H1 (cell line): Measurements from ENCODE around the gene MUS81. TPM values are rescaled to one million over a fixed set of nuclear protein-coding genes. Genes with fewer than 3 reads are reported as not detected.

ENCODE experiments used
- CTCF ChIA-PET: fragments of 300-600 bp; sonication (Branson Sonifier 250); formaldehyde crosslinking; loops from one replicate; lab custom pipeline; 2021; ENCODE audit not compliant: partially characterized antibody; lab: Charles Lee
- POLR2A ChIA-PET: fragments of 300-600 bp; sonication (Branson Sonifier 250); formaldehyde crosslinking; loops from one replicate; lab custom pipeline; 2021; ENCODE audit warnings: inconsistent platforms; ENCODE audit not compliant: partially characterized antibody; lab: Charles Lee
- DNase-seq, 2 experiments: peaks; one replicate each; pipeline versions ENCODE4 v3.0.0 to v3.0.0-alpha.2; 2010 to 2022; ENCODE audit warnings: low spot score in 2 of 2, low read depth in 1 of 2, mixed read lengths in 1 of 2
- FAIRE-seq: peaks from 2 replicates; lab custom pipeline; 2011; peaks lifted over from hg19 to GRCh38; lab: Jason Lieb, UNC
- H2AFZ ChIP-seq: 2 replicates; pipeline ENCODE4 v1.8.1; 2012; ENCODE audit warnings: low read length, inconsistent platforms
- H2AK5ac ChIP-seq: 2 replicates; pipeline ENCODE4 v1.6.1; 2013; ENCODE audit warnings: low read depth, low read length
- H2BK120ac ChIP-seq: replicated peaks from 2 replicates; pipeline ENCODE3; 2013; ENCODE audit warnings: low read depth, low read length, inconsistent platforms
- H2BK12ac ChIP-seq: 2 replicates; pipeline ENCODE4 v1.6.1; 2013; ENCODE audit warnings: low read depth, low read length
- H2BK15ac ChIP-seq: 2 replicates; pipeline ENCODE4 v1.6.1; 2013; ENCODE audit warnings: low read length
- H2BK20ac ChIP-seq: 2 replicates; pipeline ENCODE4 v1.6.1; 2013; ENCODE audit warnings: low read length
- H2BK5ac ChIP-seq: 2 replicates; pipeline ENCODE4 v1.6.1; 2013; ENCODE audit warnings: low read depth, low read length
- H3K14ac ChIP-seq: 2 replicates; pipeline ENCODE4 v1.6.1; 2013; ENCODE audit warnings: inconsistent platforms; ENCODE audit not compliant: insufficient read length
- H3K18ac ChIP-seq: 2 replicates; pipeline ENCODE4 v1.6.1; 2013; ENCODE audit warnings: low read length; ENCODE audit errors: extremely low read depth
- H3K23ac ChIP-seq: 2 replicates; pipeline ENCODE4 v1.6.1; 2013; ENCODE audit warnings: inconsistent platforms; ENCODE audit not compliant: insufficient read length
- H3K23me2 ChIP-seq: 2 replicates; pipeline ENCODE4 v1.6.1; 2013; ENCODE audit warnings: low read depth, low read length
- H3K27ac ChIP-seq: 2 replicates; pipeline ENCODE4 v1.6.1; 2011; ENCODE audit warnings: low read depth, low read length, inconsistent platforms
- H3K27me3 ChIP-seq, 4 experiments: replicated peaks in 1 of 4; 1 replicate in 1 of 4; 2 replicates in 3 of 4; pipeline versions ENCODE4 v1.6.1 to v1.8.1; 2011 to 2013; ENCODE audit warnings: low read length in 3 of 4, mild to moderate bottlenecking in 3 of 4, inconsistent platforms in 2 of 4, mixed read lengths in 2 of 4, moderate library complexity in 1 of 4; ENCODE audit not compliant: control insufficient read depth in 3 of 4, insufficient read depth in 3 of 4; ENCODE audit errors: extremely low read depth in 1 of 4
- H3K36me3 ChIP-seq, 4 experiments: 2 replicates each; pipeline versions ENCODE4 v1.6.1 to v1.8.1; 2011 to 2013; ENCODE audit warnings: mild to moderate bottlenecking in 4 of 4, low read length in 3 of 4, moderate library complexity in 2 of 4, control low read depth in 1 of 4, inconsistent platforms in 1 of 4; ENCODE audit not compliant: insufficient read depth in 4 of 4, control insufficient read depth in 2 of 4
- H3K4ac ChIP-seq: replicated peaks from 2 replicates; pipeline ENCODE3; 2013; ENCODE audit warnings: low read length, low read depth, mixed read lengths, inconsistent platforms; ENCODE audit not compliant: insufficient read length
- H3K4me1 ChIP-seq, 4 experiments: replicated peaks in 1 of 4; 1 replicate in 1 of 4; 2 replicates in 3 of 4; pipeline versions ENCODE4 v1.6.1 to v1.8.1; 2011 to 2013; ENCODE audit warnings: low read length in 3 of 4, inconsistent platforms in 2 of 4, mixed read lengths in 1 of 4; ENCODE audit not compliant: insufficient read depth in 4 of 4, control insufficient read depth in 3 of 4
- H3K4me2 ChIP-seq, 2 experiments: 2 replicates each; pipeline versions ENCODE4 v1.6.1 to v1.8.1; 2011 to 2013; ENCODE audit warnings: low read depth in 2 of 2, low read length in 2 of 2, control low read depth in 1 of 2, inconsistent platforms in 1 of 2, mild to moderate bottlenecking in 1 of 2; ENCODE audit not compliant: insufficient read depth in 1 of 2
- H3K4me3 ChIP-seq, 4 experiments: fragments of 200-600, 300-600 bp in 1 of 4; sonication (generic), shearing (Covaris generic), sonication (Bioruptor Twin) in 1 of 4; 2 replicates each; pipeline versions ENCODE4 v1.5.1 to v1.8.1; 2011 to 2016; ENCODE audit warnings: low read length in 4 of 4, low read depth in 3 of 4, control low read depth in 2 of 4, inconsistent platforms in 2 of 4, mild to moderate bottlenecking in 2 of 4, mixed read lengths in 1 of 4, moderate library complexity in 1 of 4; ENCODE audit not compliant: insufficient read depth in 2 of 4; ENCODE audit errors: extremely low read depth in 1 of 4
- H3K56ac ChIP-seq: replicated peaks from 2 replicates; pipeline ENCODE3; 2013; ENCODE audit warnings: low read depth, mild to moderate bottlenecking, mixed read lengths, low read length, inconsistent platforms; ENCODE audit not compliant: insufficient read length
- H3K79me1 ChIP-seq: 2 replicates; pipeline ENCODE4 v1.6.1; 2013; ENCODE audit warnings: low read depth, low read length, control low read depth
- H3K79me2 ChIP-seq, 2 experiments: 2 replicates each; pipeline versions ENCODE4 v1.6.1 to v1.8.1; 2012 to 2013; ENCODE audit warnings: low read length in 2 of 2, mild to moderate bottlenecking in 2 of 2, inconsistent platforms in 1 of 2; ENCODE audit not compliant: insufficient read depth in 2 of 2, control insufficient read depth in 1 of 2
- H3K9ac ChIP-seq, 4 experiments: replicated peaks in 1 of 4; 1 replicate in 1 of 4; 2 replicates in 3 of 4; pipeline versions ENCODE4 v1.6.1 to v1.8.1; 2011 to 2013; ENCODE audit warnings: low read depth in 3 of 4, low read length in 3 of 4, control low read depth in 2 of 4, mild to moderate bottlenecking in 2 of 4, moderate library complexity in 2 of 4, inconsistent platforms in 1 of 4; ENCODE audit errors: extremely low read depth in 1 of 4
- H3K9me3 ChIP-seq, 2 experiments: 2 replicates each; pipeline versions ENCODE4 v1.6.1 to v1.8.1; 2012 to 2013; ENCODE audit warnings: mild to moderate bottlenecking in 2 of 2, moderate library complexity in 2 of 2, control low read depth in 1 of 2, inconsistent platforms in 1 of 2, low read depth in 1 of 2, low read length in 1 of 2, mixed read lengths in 1 of 2; ENCODE audit not compliant: insufficient read depth in 2 of 2
- H4K20me1 ChIP-seq, 2 experiments: replicated peaks in 1 of 2; 2 replicates each; pipeline versions ENCODE3 to v1.8.1; 2011 to 2013; ENCODE audit warnings: inconsistent platforms in 2 of 2, low read length in 2 of 2, mild to moderate bottlenecking in 1 of 2; ENCODE audit not compliant: insufficient read depth in 2 of 2, control insufficient read depth in 1 of 2
- H4K5ac ChIP-seq: 2 replicates; pipeline ENCODE4 v1.6.1; 2013; ENCODE audit warnings: low read length, low read depth, mixed read lengths, inconsistent platforms; ENCODE audit not compliant: insufficient read length
- H4K8ac ChIP-seq: 2 replicates; pipeline ENCODE4 v1.8.0; 2013; ENCODE audit warnings: mild to moderate bottlenecking, moderate library complexity, low read length, inconsistent platforms; ENCODE audit not compliant: insufficient read depth; ENCODE audit errors: extremely low read depth
- H4K91ac ChIP-seq: replicated peaks from 2 replicates; pipeline ENCODE3; 2013; ENCODE audit warnings: low read length, mixed read lengths, inconsistent platforms; ENCODE audit not compliant: insufficient read length
- CBX5 ChIP-seq: fragments of 300-800, 300-1000 bp; sonication (generic); IDR thresholded peaks from 2 replicates; pipeline ENCODE4 v1.7.1; 2016; ENCODE audit warnings: antibody characterized with exemption, low read length, low read depth
- CHD1 ChIP-seq: IDR thresholded peaks from 2 replicates; pipeline ENCODE4 v1.6.1; 2012; ENCODE audit warnings: low read depth, low read length, improper control_type of control experiment
- HDAC6 ChIP-seq: IDR thresholded peaks from one replicate; pipeline ENCODE4 v1.7.1; 2012; ENCODE audit warnings: low read depth, mild to moderate bottlenecking, inconsistent platforms, low read length, moderate library complexity
- JUN ChIP-seq: IDR thresholded peaks from 2 replicates; pipeline ENCODE4 v1.6.1; 2011; ENCODE audit warnings: low read depth, mild to moderate bottlenecking, improper control_type of control experiment, low read length
- JUND ChIP-seq: IDR thresholded peaks from 2 replicates; pipeline ENCODE4 v1.6.1; 2011; ENCODE audit warnings: mild to moderate bottlenecking, improper control_type of control experiment, low read length
- POU5F1 ChIP-seq: IDR thresholded peaks from 2 replicates; pipeline ENCODE4 v1.6.1; 2011; ENCODE audit warnings: low read depth, mild to moderate bottlenecking, low read length, moderate library complexity
- RXRA ChIP-seq: IDR thresholded peaks from 2 replicates; pipeline ENCODE4 v1.6.1; 2011; ENCODE audit warnings: low read depth, mild to moderate bottlenecking, low read length, moderate library complexity; ENCODE audit not compliant: insufficient read depth
- SIRT6 ChIP-seq: IDR thresholded peaks from one replicate; pipeline ENCODE4 v1.7.1; 2012; ENCODE audit warnings: low read length, inconsistent platforms
- SUZ12 ChIP-seq: fragments of 200-600 bp; sonication (generic); IDR thresholded peaks from 2 replicates; pipeline ENCODE4 v1.6.1; 2012; ENCODE audit warnings: mild to moderate bottlenecking, inconsistent platforms, low read length, moderate library complexity, mixed read lengths
- USF2 ChIP-seq: IDR thresholded peaks from 2 replicates; pipeline ENCODE4 v1.6.1; 2011; ENCODE audit warnings: low read length, improper control_type of control experiment
- ZNF274 ChIP-seq: IDR thresholded peaks from 2 replicates; pipeline ENCODE4 v1.7.0; 2012; ENCODE audit warnings: low read length, borderline replicate concordance; ENCODE audit errors: extremely low read depth
- WGBS, 2 experiments: shearing (Covaris generic) in 1 of 2; methylation state at CpG; one replicate each; pipeline versions ENCODE4 v1.1.6 to v1.1.7; 2013 to 2015; ENCODE audit warnings: low lambda C conversion rate in 2 of 2, mixed read lengths in 2 of 2, inconsistent platforms in 1 of 2, low coverage in 1 of 2, missing lambda C conversion rate in 1 of 2; ENCODE audit not compliant: insufficient replicate concordance in 2 of 2, insufficient coverage in 1 of 2, insufficient read length in 1 of 2; ENCODE audit errors: extremely low coverage in 1 of 2, missing lambda C conversion rate in 1 of 2; 5-methylcytosine and 5-hydroxymethylcytosine counted together
- polyA plus RNA-seq, 7 experiments: library from polyadenylated mRNA; depleted of rRNA in 3 of 7; stranded (reverse) in 5 of 7; unstranded in 2 of 7; fragments of >200 nt in 5 of 7; fragments of 200-250 nt in 2 of 7; gene quantifications; 1 replicate in 5 of 7; 2 replicates in 1 of 7; 4 replicates in 1 of 7; pipeline versions ENCODE4 v1.2.1 to v1.2.3, GENCODE V29; 2011 to 2013; ENCODE audit warnings: missing spikeins in 2 of 7, mixed read lengths in 2 of 7
- total RNA-seq: library from RNA; stranded (reverse); fragmentation: NEBNext Ultra II Directional; extraction: Animal tissue kit (Norgen Biotek cat#: 25700); gene quantifications from 2 replicates; pipeline ENCODE4 v1.2.1, GENCODE V29; 2021

Gene MUS81
- total and polyA plus RNA-seq, 2 of the 8 experiments (the other 6 are each of a cell fraction or from before 2014, with no cell fraction given), result 30.2 to 31.5 TPM

GRCh38 chr11:65856689-65857499 lies 3.3 kb upstream of the MUS81 start:
- peak overlapping the region; percentile 83 to 84 for H3K4me2 ChIP-seq
- POLR2A ChIA-PET, result interaction anchor here (0.5 to 39.7 kb wide), 14 partner anchors 1 to 356 kb away, joined by 3 to 1071 read pairs (median 4); partner anchors contain the start of genes CCDC85B, CFL1, CTSW and EFEMP2
- peaks cover 19% of the 10 kb centered on the region for H3K23me2 ChIP-seq
- H4K91ac ChIP-seq, result peak overlapping the region; percentile 77
- H2AFZ ChIP-seq, result no peak overlapping the region
- H2AK5ac ChIP-seq, result peak overlapping the region; percentile 61; the same call in 1 of the 2 replicates
- H3K79me2 ChIP-seq, result peaks cover 15 to 41% of the 10 kb centered on the region in 2 experiments
- peak overlapping the region; percentile 55 for H4K5ac ChIP-seq
- H2BK20ac ChIP-seq, result no peak overlapping the region
- no peak for FAIRE-seq
- H2BK12ac ChIP-seq, result no peak overlapping the region
- H3K36me3 ChIP-seq, result peaks cover 17 to 34% (median 30%) of the 10 kb centered on the region in 4 experiments
- H3K79me1 ChIP-seq, result peaks cover 20% of the 10 kb centered on the region
- H3K4me1 ChIP-seq, result peaks cover 0 to 15% (median 6%) of the 10 kb centered on the region in 4 experiments; a peak in 5 of 7 replicates
- H2BK5ac ChIP-seq, result peak overlapping the region; percentile 95
- peak overlapping the region; percentile 48 for H3K56ac ChIP-seq
- peak overlapping the region; percentile 81 for H3K27ac ChIP-seq
- H3K9me3 ChIP-seq, result no peaks in the 10 kb centered on the region
- peak overlapping the region; percentile 55 for H3K18ac ChIP-seq
- no peaks in the 10 kb centered on the region for H3K27me3 ChIP-seq
- peak overlapping the region; percentile 86 to 96 (median 91) for H3K4me3 ChIP-seq
- no peak overlapping the region for H2BK120ac ChIP-seq
- H4K8ac ChIP-seq, result peak overlapping the region; percentile 95
- peak overlapping the region; percentile 63 for H3K4ac ChIP-seq
- DNase-seq, result peak in 1 of 2 experiments; percentile 84
- H3K9ac ChIP-seq, result peak overlapping the region; percentile 85 to 90 (median 88)
- no peak overlapping the region for H3K14ac ChIP-seq
- peaks cover 29 to 30% of the 10 kb centered on the region in 2 experiments for H4K20me1 ChIP-seq
- 4% methylated on average over 53 of the region's 57 CpGs; no CpG with 5 or more reads in 1 of the 2 experiments for WGBS, 2 experiments
- CTCF ChIA-PET, result interaction anchor here (0.9 to 8.6 kb wide), 3 partner anchors 13 to 41 kb away, joined by 4 to 71 read pairs (median 8); partner anchors contain the start of gene EFEMP2
- H2BK15ac ChIP-seq, result no peak overlapping the region
- H3K23ac ChIP-seq, result no peak overlapping the region
- TF ChIP-seq SIRT6 (no peak), CBX5 (no peak), CHD1 (no peak), JUN (no peak), POU5F1 (no peak), RXRA (no peak), SUZ12 (no peak), ZNF274 (no peak), HDAC6 (no peak), JUND (no peak), USF2 (peak; percentile 88)
